GM19324 (cell line): ENCODE results near the gene PLD1.

Experiments
- ATAC-seq: cut with Tn5 transposase; IDR thresholded peaks from one replicate; pipeline ENCODE4 v1.9.1; 2021; ENCODE audit warnings: mild to moderate bottlenecking, moderate library complexity; ENCODE audit not compliant: unreplicated experiment, low FRiP score

PLD1 gene

GRCh38 chr3:171776839-171777583 lies 33.3 kb downstream of the PLD1 start:
- ATAC-seq: no peak

GRCh38 chr3:171776411-171776810 lies 33.9 kb downstream of the PLD1 start:
- no peak for ATAC-seq

GRCh38 chr3:171775943-171776342 lies 34.3 kb downstream of the PLD1 start:
- no peak for ATAC-seq

- no peak for ATAC-seq
Measured at GRCh38 chr3:171774521-171774920, 35.8 kb downstream of the PLD1 start.

- ATAC-seq: no peak
Measured at GRCh38 chr3:171772427-171773056, 37.7 kb downstream of the PLD1 start.

- no peak for ATAC-seq
Measured at GRCh38 chr3:171770689-171771620, 39.3 kb downstream of the PLD1 start.

GRCh38 chr3:171769461-171769860 lies 40.8 kb downstream of the PLD1 start:
- ATAC-seq: no peak

- no peak for ATAC-seq
Measured at GRCh38 chr3:171768986-171769385, 41.3 kb downstream of the PLD1 start.

- no peak for ATAC-seq
Measured at GRCh38 chr3:171768281-171768900, 41.9 kb downstream of the PLD1 start.

- ATAC-seq: no peak
Measured at GRCh38 chr3:171765511-171765887, 44.8 kb downstream of the PLD1 start.

GRCh38 chr3:171763392-171763791 lies 46.9 kb downstream of the PLD1 start:
- ATAC-seq: no peak

GRCh38 chr3:171760477-171760876 lies 49.8 kb downstream of the PLD1 start:
- no peak for ATAC-seq

GRCh38 chr3:171758109-171758508 lies 52.2 kb downstream of the PLD1 start:
- no peak for ATAC-seq

GRCh38 chr3:171757361-171758034 lies 52.8 kb downstream of the PLD1 start:
- no peak for ATAC-seq

- ATAC-seq: no peak
Measured at GRCh38 chr3:171755656-171756055, 54.6 kb downstream of the PLD1 start.

GRCh38 chr3:171755015-171755589 lies 55.2 kb downstream of the PLD1 start:
- no peak for ATAC-seq

- ATAC-seq: no peak
Measured at GRCh38 chr3:171753665-171754408, 56.4 kb downstream of the PLD1 start.

GRCh38 chr3:171753025-171753472 lies 57.2 kb downstream of the PLD1 start:
- ATAC-seq: no peak

GRCh38 chr3:171752329-171752728 lies 58.0 kb downstream of the PLD1 start:
- no peak for ATAC-seq
